GM12875 (cell line): Measurements from ENCODE around the gene SYT7.

Source experiments
- H3K4me3 ChIP-seq: one replicate; pipeline ENCODE4 v1.5.1; 2011; ENCODE audit warnings: low read depth, low read length, control low read depth
- CTCF ChIP-seq: IDR thresholded peaks from 2 replicates; pipeline ENCODE4 v1.5.1; 2011; ENCODE audit warnings: low read depth, mild to moderate bottlenecking, control low read depth, inconsistent platforms, low read length, moderate library complexity, borderline replicate concordance; ENCODE audit not compliant: insufficient read depth

The SYT7 gene

GRCh38 chr11:61542024-61542461 lies 38.8 kb downstream of the SYT7 start:
- no peak for TF ChIP-seq CTCF
- H3K4me3 ChIP-seq = no peak overlapping the region

GRCh38 chr11:61541598-61541997 lies 39.3 kb downstream of the SYT7 start:
- H3K4me3 ChIP-seq = no peak overlapping the region
- TF ChIP-seq CTCF = no peak

GRCh38 chr11:61540528-61540927 lies 40.3 kb downstream of the SYT7 start:
- H3K4me3 ChIP-seq = no peak overlapping the region
- TF ChIP-seq CTCF = no peak

GRCh38 chr11:61539831-61540357 lies 41.0 kb downstream of the SYT7 start:
- TF ChIP-seq CTCF = no peak

GRCh38 chr11:61539006-61539405 lies 41.9 kb downstream of the SYT7 start:
- TF ChIP-seq CTCF = no peak
- no peak overlapping the region for H3K4me3 ChIP-seq

More at GRCh38 chr11:61539831-61540357, 41.0 kb downstream of the SYT7 start:
- H3K4me3 ChIP-seq = no peak overlapping the region

GRCh38 chr11:61538636-61538961 lies 42.3 kb downstream of the SYT7 start:
- H3K4me3 ChIP-seq = no peak overlapping the region
- TF ChIP-seq CTCF = no peak

- no peak overlapping the region for H3K4me3 ChIP-seq
- no peak for TF ChIP-seq CTCF
These were observed 43.5 kb downstream of the SYT7 start for GRCh38 chr11:61537326-61537725.
